CD14-positive monocyte (primary cell): ENCODE data around the gene SHROOM2. TPM values are rescaled to one million over a fixed set of nuclear protein-coding genes. Genes with fewer than 3 reads are reported as not detected.
"Not testable (repeated sequence)": the region's sequence is repeated elsewhere in the genome, so short reads cannot be mapped to it uniquely, and the experiment has no call there.

Source experiments
- DNase-seq, 3 donors: peaks; one replicate each; pipeline ENCODE4 v3.0.0-alpha.2; 2011 to 2022
- H2AFZ ChIP-seq: 2 replicates; pipeline ENCODE4 v1.6.0; 2012; ENCODE audit warnings: mild to moderate bottlenecking, low read depth, low read length, inconsistent platforms; ENCODE audit not compliant: insufficient read depth, poor library complexity, severe bottlenecking
- H3K27ac ChIP-seq, 2 donors: 1 replicate in 1 of 2; 2 replicates in 1 of 2; pipeline ENCODE4 v1.5.1; 2012 to 2013; ENCODE audit warnings: low read length in 2 of 2, control low read depth in 1 of 2, inconsistent platforms in 1 of 2, low read depth in 1 of 2, mild to moderate bottlenecking in 1 of 2
- H3K27me3 ChIP-seq, 2 donors: one replicate each; pipeline versions ENCODE4 v1.6.0 to v1.6.1; 2011 to 2013; ENCODE audit warnings: low read length in 2 of 2; ENCODE audit not compliant: control insufficient read depth in 2 of 2, insufficient read depth in 2 of 2
- H3K36me3 ChIP-seq, 2 donors: replicated peaks in 1 of 2; 1 replicate in 1 of 2; 2 replicates in 1 of 2; pipeline versions ENCODE4 v1.5.1 to v1.6.1; 2012 to 2013; ENCODE audit warnings: low read length in 2 of 2, control low read depth in 1 of 2, inconsistent platforms in 1 of 2, mild to moderate bottlenecking in 1 of 2; ENCODE audit not compliant: insufficient read depth in 2 of 2, control insufficient read depth in 1 of 2
- H3K4me1 ChIP-seq, 2 donors: 1 replicate in 1 of 2; 2 replicates in 1 of 2; pipeline versions ENCODE4 v1.5.1 to v1.6.1; 2012 to 2013; ENCODE audit warnings: low read length in 2 of 2, control low read depth in 1 of 2, inconsistent platforms in 1 of 2, mild to moderate bottlenecking in 1 of 2, moderate library complexity in 1 of 2; ENCODE audit not compliant: insufficient read depth in 2 of 2, control insufficient read depth in 1 of 2
- H3K4me2 ChIP-seq: replicated peaks from 2 replicates; pipeline ENCODE3; 2012; ENCODE audit warnings: low read length, moderate library complexity, mild to moderate bottlenecking; ENCODE audit not compliant: poor library complexity, severe bottlenecking; ENCODE audit errors: extremely low read depth
- H3K4me3 ChIP-seq, 3 experiments: fragments of 200-600 bp in 1 of 3; sonication (generic) in 1 of 3; replicated peaks in 1 of 3; 1 replicate in 2 of 3; 2 replicates in 1 of 3; pipeline ENCODE4 v1.5.1; 2011 to 2013; ENCODE audit warnings: low read length in 3 of 3, mild to moderate bottlenecking in 3 of 3, control low read depth in 2 of 3, low read depth in 2 of 3, inconsistent platforms in 1 of 3, moderate library complexity in 1 of 3
- H3K79me2 ChIP-seq: 2 replicates; pipeline ENCODE4 v1.6.0; 2012; ENCODE audit warnings: mild to moderate bottlenecking, control low read depth, inconsistent platforms, low read length, moderate library complexity; ENCODE audit not compliant: insufficient read depth
- H3K9ac ChIP-seq: 2 replicates; pipeline ENCODE4 v1.6.0; 2017; ENCODE audit warnings: low read length, mild to moderate bottlenecking; ENCODE audit not compliant: insufficient read depth, poor library complexity, severe bottlenecking
- H3K9me3 ChIP-seq, 2 donors: replicated peaks in 1 of 2; 1 replicate in 1 of 2; 2 replicates in 1 of 2; pipeline versions ENCODE4 v1.5.1 to v1.6.1; 2012 to 2013; ENCODE audit warnings: low read length in 2 of 2, control low read depth in 1 of 2; ENCODE audit not compliant: control insufficient read depth in 1 of 2, insufficient read depth in 1 of 2
- H4K20me1 ChIP-seq: 2 replicates; pipeline ENCODE4 v1.6.0; 2012; ENCODE audit warnings: mild to moderate bottlenecking, low read length, control low read depth, moderate library complexity; ENCODE audit not compliant: insufficient read depth
- H3K27ac Mint-ChIP-seq, 7 donors: one replicate each; pipeline ENCODE4 v1.8.0; 2020; ENCODE audit warnings: mild to moderate bottlenecking in 7 of 7, mixed read lengths in 7 of 7, moderate library complexity in 6 of 7, inconsistent platforms in 2 of 7
- H3K27me3 Mint-ChIP-seq, 3 donors: one replicate each; pipeline ENCODE4 v1.8.0; 2021 to 2022; ENCODE audit warnings: low read depth in 3 of 3, mild to moderate bottlenecking in 3 of 3, mixed read lengths in 3 of 3, moderate library complexity in 3 of 3, inconsistent platforms in 1 of 3
- H3K36me3 Mint-ChIP-seq, 2 donors: one replicate each; pipeline ENCODE4 v1.8.0; 2020; ENCODE audit warnings: mixed read lengths in 2 of 2, inconsistent platforms in 1 of 2, mild to moderate bottlenecking in 1 of 2
- H3K4me1 Mint-ChIP-seq: one replicate; pipeline ENCODE4 v1.8.0; 2020; ENCODE audit warnings: mild to moderate bottlenecking, mixed read lengths
- H3K4me3 Mint-ChIP-seq, 2 donors: one replicate each; pipeline ENCODE4 v1.8.0; 2020; ENCODE audit warnings: mild to moderate bottlenecking in 2 of 2, mixed read lengths in 2 of 2, moderate library complexity in 1 of 2
- H3K9me3 Mint-ChIP-seq, 7 donors: one replicate each; pipeline ENCODE4 v1.8.0; 2020 to 2022; ENCODE audit warnings: mixed read lengths in 7 of 7, mild to moderate bottlenecking in 6 of 7, moderate library complexity in 6 of 7, inconsistent platforms in 2 of 7
- WGBS: methylation state at CpG from one replicate; pipeline ENCODE4 v1.1.5; 2013; ENCODE audit warnings: missing lambda C conversion rate; ENCODE audit not compliant: insufficient coverage; 5-methylcytosine and 5-hydroxymethylcytosine counted together
- intact Hi-C, 2 donors: fragments of 100-400 bp; cut with micrococcal nuclease; formaldehyde crosslinking; loops; one replicate each; pipeline versions ENCODE4 v1.15.0 to v1.15.1; 2023
- polyA plus RNA-seq, 3 donors: library from polyadenylated mRNA; depleted of rRNA in 1 of 3; unstranded in 2 of 3; stranded (reverse) in 1 of 3; fragments of 300-500 nt in 2 of 3; fragments of >200 nt in 1 of 3; fragmentation: Illumina TruSeq in 2 of 3; gene quantifications; 1 replicate in 2 of 3; 2 replicates in 1 of 3; pipeline ENCODE4 v1.2.3, GENCODE V29; 2012 to 2021
- TF ChIP-seq, protein P1 (sequence below): fragments of 200-600 bp; IDR thresholded peaks from one replicate; pipeline ENCODE4 v1.8.0; 2022; ENCODE audit warnings: antibody characterized with exemption, mild to moderate bottlenecking

Gene SHROOM2
- polyA plus RNA-seq, 3 donors: not detected

DNA sequence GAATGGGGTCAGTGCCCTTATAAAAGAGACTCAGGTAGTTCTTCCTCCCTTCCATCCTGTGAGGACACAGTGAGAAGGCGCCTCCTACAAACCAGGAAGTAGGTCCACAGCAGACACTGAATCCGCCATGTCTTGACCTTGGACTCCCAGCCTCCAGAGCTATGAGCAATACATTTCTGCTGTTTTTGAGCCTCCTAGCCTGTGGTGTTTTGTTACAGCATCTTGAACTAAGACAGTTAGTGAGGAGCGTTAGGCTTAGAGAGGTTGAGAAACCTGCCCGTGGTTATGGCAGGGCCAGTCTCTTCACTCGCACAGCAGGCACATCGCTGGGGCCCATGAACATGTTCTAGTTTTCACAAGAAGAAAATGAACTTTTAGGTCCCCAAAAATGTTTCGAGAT, 19.7 kb downstream of the SHROOM2 start:
- Histone ChIP-seq H3K27me3 (no peaks in the 10 kb centered on the region), H3K9me3 (no peaks in the 10 kb centered on the region), H3K27ac (no peak overlapping the region), H3K4me2 (no peak overlapping the region), H2AFZ (no peak overlapping the region), H3K9ac (no peak overlapping the region), H3K36me3 (no peaks in the 10 kb centered on the region), H3K4me3 (no peak overlapping the region), H3K79me2 (no peaks in the 10 kb centered on the region), H3K4me1 (no peaks in the 10 kb centered on the region), H4K20me1 (no peaks in the 10 kb centered on the region)
- H3K4me3 Mint-ChIP-seq: no peak overlapping the region
- no CpG with 5 or more reads among the region's 7 CpGs for WGBS
- DNase-seq: no peak
- H3K9me3 Mint-ChIP-seq: peaks cover 0 to 14% (median 5%) of the 10 kb centered on the region in 7 donors
- H3K36me3 Mint-ChIP-seq: no peaks in the 10 kb centered on the region
- no peaks in the 10 kb centered on the region for H3K4me1 Mint-ChIP-seq
- intact Hi-C loops: no loop called here
- H3K27ac Mint-ChIP-seq: no peak overlapping the region
- TF ChIP-seq, protein P1, sequence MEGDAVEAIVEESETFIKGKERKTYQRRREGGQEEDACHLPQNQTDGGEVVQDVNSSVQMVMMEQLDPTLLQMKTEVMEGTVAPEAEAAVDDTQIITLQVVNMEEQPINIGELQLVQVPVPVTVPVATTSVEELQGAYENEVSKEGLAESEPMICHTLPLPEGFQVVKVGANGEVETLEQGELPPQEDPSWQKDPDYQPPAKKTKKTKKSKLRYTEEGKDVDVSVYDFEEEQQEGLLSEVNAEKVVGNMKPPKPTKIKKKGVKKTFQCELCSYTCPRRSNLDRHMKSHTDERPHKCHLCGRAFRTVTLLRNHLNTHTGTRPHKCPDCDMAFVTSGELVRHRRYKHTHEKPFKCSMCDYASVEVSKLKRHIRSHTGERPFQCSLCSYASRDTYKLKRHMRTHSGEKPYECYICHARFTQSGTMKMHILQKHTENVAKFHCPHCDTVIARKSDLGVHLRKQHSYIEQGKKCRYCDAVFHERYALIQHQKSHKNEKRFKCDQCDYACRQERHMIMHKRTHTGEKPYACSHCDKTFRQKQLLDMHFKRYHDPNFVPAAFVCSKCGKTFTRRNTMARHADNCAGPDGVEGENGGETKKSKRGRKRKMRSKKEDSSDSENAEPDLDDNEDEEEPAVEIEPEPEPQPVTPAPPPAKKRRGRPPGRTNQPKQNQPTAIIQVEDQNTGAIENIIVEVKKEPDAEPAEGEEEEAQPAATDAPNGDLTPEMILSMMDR: no peak
- H3K27me3 Mint-ChIP-seq: peaks cover 4 to 14% (median 6%) of the 10 kb centered on the region in 3 donors

- TF ChIP-seq, protein P1: no peak
- H3K9me3 Mint-ChIP-seq: peaks cover 0 to 13% (median 2%) of the 10 kb centered on the region in 7 donors
- H3K4me1 Mint-ChIP-seq: no peaks in the 10 kb centered on the region
These were observed 21.3 kb downstream of the SHROOM2 start for GRCh38 chrX:9807355-9808182.

DNA sequence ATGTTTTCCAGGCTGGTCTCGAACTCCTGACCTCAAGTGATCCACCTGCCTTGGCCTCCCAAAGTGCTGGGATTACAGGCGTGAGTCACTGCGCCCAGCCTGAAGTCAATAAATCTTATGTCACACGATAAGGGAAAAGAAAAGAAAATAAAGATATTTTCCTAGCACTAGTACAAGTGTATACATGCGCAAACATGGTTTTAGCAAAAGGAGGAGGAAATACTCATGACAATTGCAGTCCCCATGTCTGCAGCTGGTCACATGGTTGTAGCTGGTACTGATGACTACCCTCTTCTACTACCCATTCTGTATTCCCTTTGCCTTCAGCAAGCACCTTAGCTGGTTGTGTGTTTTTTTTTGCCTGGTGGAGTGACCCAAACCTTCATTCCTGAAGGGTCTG, 23.6 kb downstream of the SHROOM2 start:
- 100% methylated on average over 1 of the region's 5 CpGs for WGBS
- DNase-seq, H3K4me3 Mint-ChIP-seq, H3K4me1 ChIP-seq, H3K4me3 ChIP-seq, H3K9me3 ChIP-seq, H3K27me3 ChIP-seq, H4K20me1 ChIP-seq, H3K4me2 ChIP-seq, H3K4me1 Mint-ChIP-seq, H3K36me3 ChIP-seq, H2AFZ ChIP-seq, H3K79me2 ChIP-seq, H3K27ac Mint-ChIP-seq, intact Hi-C loops, H3K9ac ChIP-seq, H3K27ac ChIP-seq, H3K36me3 Mint-ChIP-seq: not testable (repeated sequence)
- peaks cover 7 to 17% (median 10%) of the 10 kb centered on the region in 3 donors for H3K27me3 Mint-ChIP-seq
- peaks cover 0 to 13% (median 3%) of the 10 kb centered on the region in 7 donors for H3K9me3 Mint-ChIP-seq

More at GRCh38 chrX:9807355-9808182, 21.3 kb downstream of the SHROOM2 start:
- H3K36me3 ChIP-seq: no peaks in the 10 kb centered on the region
- intact Hi-C loops: no loop called here
- no peak overlapping the region for H2AFZ ChIP-seq
- no peak overlapping the region for H3K9ac ChIP-seq
- Mint-ChIP-seq H3K4me3 (no peak overlapping the region), H3K27ac (no peak overlapping the region), H3K27me3 (peaks cover 5 to 14% (median 6%) of the 10 kb centered on the region in 3 donors), H3K36me3 (no peaks in the 10 kb centered on the region)
- 93% methylated on average over 9 of the region's 14 CpGs for WGBS
- H3K9me3 ChIP-seq: no peaks in the 10 kb centered on the region
- no peak overlapping the region for H3K27ac ChIP-seq
- DNase-seq: no peak
- H3K4me3 ChIP-seq: no peak overlapping the region
- H3K27me3 ChIP-seq: no peaks in the 10 kb centered on the region
- H3K4me2 ChIP-seq: no peak overlapping the region
- H3K4me1 ChIP-seq: no peaks in the 10 kb centered on the region
- H4K20me1 ChIP-seq: no peaks in the 10 kb centered on the region
- no peaks in the 10 kb centered on the region for H3K79me2 ChIP-seq
